ENCODE results near the gene BACH2.
"Not testable (repeated sequence)": the region's sequence is repeated elsewhere in the genome, so short reads cannot be mapped to it uniquely, and the experiment has no call there.

The BACH2 gene

GRCh38 chr6:90184334-90185298 lies 112.0 kb downstream of the BACH2 start:
- no peak for DNase-seq (ENCODE audit: low read depth in 2 of 2)

GRCh38 chr6:90183587-90184333 lies 112.9 kb downstream of the BACH2 start:
- DNase-seq (ENCODE audit: low read depth in 2 of 2) = no peak

GRCh38 chr6:90180526-90180925 lies 116.1 kb downstream of the BACH2 start:
- no peak for DNase-seq (ENCODE audit: low read depth in 2 of 2)

- no peak for DNase-seq (ENCODE audit: low read depth in 2 of 2)
These were observed 117.2 kb downstream of the BACH2 start for GRCh38 chr6:90179190-90180169.

GRCh38 chr6:90178384-90178855 lies 118.2 kb downstream of the BACH2 start:
- DNase-seq (ENCODE audit: low read depth in 2 of 2) = no peak

- DNase-seq (ENCODE audit: low read depth in 2 of 2) = no peak
These were observed 118.9 kb downstream of the BACH2 start for GRCh38 chr6:90177544-90178383.

GRCh38 chr6:90175627-90176538 lies 120.8 kb downstream of the BACH2 start:
- peak; percentile 46 to 55 for DNase-seq (ENCODE audit: low read depth in 2 of 2)

GRCh38 chr6:90173262-90173925 lies 123.2 kb downstream of the BACH2 start:
- no peak for DNase-seq (ENCODE audit: low read depth in 2 of 2)

- no peak for DNase-seq (ENCODE audit: low read depth in 2 of 2)
These were observed 126.0 kb downstream of the BACH2 start for GRCh38 chr6:90170601-90171000.

- DNase-seq (ENCODE audit: low read depth in 2 of 2) = no peak
These were observed 127.3 kb downstream of the BACH2 start for GRCh38 chr6:90169374-90169773.

- no peak for DNase-seq (ENCODE audit: low read depth in 2 of 2)
These were observed 127.9 kb downstream of the BACH2 start for GRCh38 chr6:90168693-90169131.

- no peak for DNase-seq (ENCODE audit: low read depth in 2 of 2)
These were observed 128.9 kb downstream of the BACH2 start for GRCh38 chr6:90167514-90168379.

- DNase-seq (ENCODE audit: low read depth in 2 of 2) = not testable (repeated sequence)
These were observed 130.3 kb downstream of the BACH2 start for GRCh38 chr6:90166155-90166924.

- DNase-seq (ENCODE audit: low read depth in 2 of 2) = no peak
These were observed 133.8 kb downstream of the BACH2 start for GRCh38 chr6:90162648-90163387.

GRCh38 chr6:90160013-90160412 lies 136.6 kb downstream of the BACH2 start:
- DNase-seq (ENCODE audit: low read depth in 2 of 2) = no peak

- DNase-seq (ENCODE audit: low read depth in 2 of 2) = no peak
These were observed 137.2 kb downstream of the BACH2 start for GRCh38 chr6:90159452-90159851.
